IPS-18c (cell line): ENCODE measurements around the gene TMEM219.
"Not testable (repeated sequence)": the region's sequence is repeated elsewhere in the genome, so short reads cannot be mapped to it uniquely, and the experiment has no call there.

Experiments used
- H3K4me3 ChIP-seq: 2 replicates; pipeline ENCODE4 v1.7.0; 2013; ENCODE audit warnings: low read depth, mild to moderate bottlenecking, low read length, moderate library complexity; ENCODE audit not compliant: insufficient read depth
- H3K9me3 ChIP-seq: one replicate; pipeline ENCODE4 v1.6.1; 2013; ENCODE audit warnings: mild to moderate bottlenecking, low read length, moderate library complexity; ENCODE audit not compliant: control insufficient read depth, insufficient read depth

The TMEM219 gene

GRCh38 chr16:30012598-30012997, 50.7 kb downstream of the TMEM219 start:
- H3K9me3 ChIP-seq, H3K4me3 ChIP-seq: not testable (repeated sequence)

GRCh38 chr16:30015450-30015849, 53.6 kb downstream of the TMEM219 start:
- H3K9me3 ChIP-seq, H3K4me3 ChIP-seq: not testable (repeated sequence)

- Histone ChIP-seq H3K4me3 (no peak overlapping the region), H3K9me3 (no peaks in the 10 kb centered on the region)
Observed at GRCh38 chr16:30016555-30017276, 54.8 kb downstream of the TMEM219 start.

GRCh38 chr16:30017277-30017656, 55.4 kb downstream of the TMEM219 start:
- Histone ChIP-seq H3K9me3 (no peaks in the 10 kb centered on the region), H3K4me3 (no peak overlapping the region)

- H3K9me3 ChIP-seq, H3K4me3 ChIP-seq: not testable (repeated sequence)
Observed at GRCh38 chr16:30017937-30018336, 56.1 kb downstream of the TMEM219 start.

- H3K9me3 ChIP-seq: no peaks in the 10 kb centered on the region
- H3K4me3 ChIP-seq: no peak overlapping the region
Observed at GRCh38 chr16:30018731-30019158, 56.9 kb downstream of the TMEM219 start.
